Measurements from ENCODE around the gene PLEKHO1.

DNA sequence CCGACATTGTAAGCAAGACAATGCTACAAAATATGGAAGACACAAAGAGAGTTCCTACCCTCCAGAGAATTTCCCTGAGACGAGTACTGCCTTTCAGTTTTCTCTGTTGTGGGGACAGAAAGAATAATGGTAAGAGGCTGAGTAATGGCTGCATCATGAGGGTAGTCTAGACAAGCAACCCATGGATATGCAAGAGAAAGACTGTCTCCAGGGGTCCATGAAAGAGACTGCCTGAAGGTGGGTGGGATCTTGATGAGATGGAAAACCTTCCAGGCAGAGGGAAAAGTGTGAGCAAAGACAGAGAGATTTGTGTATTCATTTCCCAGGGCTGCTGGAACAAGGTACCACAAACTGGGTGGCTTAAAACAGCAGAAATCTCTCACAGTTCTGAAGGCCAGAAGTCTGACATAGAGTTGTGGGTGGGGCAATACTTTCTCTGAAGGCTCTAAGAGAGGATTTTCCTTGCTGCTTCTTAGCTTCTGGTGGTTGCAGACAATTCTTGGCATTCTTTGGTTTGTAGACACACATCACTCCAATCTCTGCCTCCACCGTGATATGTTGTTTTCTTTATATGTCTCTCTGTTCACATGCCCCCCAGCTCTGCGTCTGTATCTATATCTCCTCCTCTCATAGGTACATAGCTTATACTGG, 44.8 kb downstream of the PLEKHO1 start:
- TF ChIP-seq EZH2 (IDR thresholded peaks at IDR 0.05; ENCODE audit: insufficient read depth, poor library complexity, severe bottlenecking) (no peak), EZH2phosphoT487 (IDR thresholded peaks at IDR 0.05; ENCODE audit: insufficient read depth, low read depth) (no peak)

Measured in GM23248 (cell line).